ENCODE data around the gene DHX36.

DNA sequence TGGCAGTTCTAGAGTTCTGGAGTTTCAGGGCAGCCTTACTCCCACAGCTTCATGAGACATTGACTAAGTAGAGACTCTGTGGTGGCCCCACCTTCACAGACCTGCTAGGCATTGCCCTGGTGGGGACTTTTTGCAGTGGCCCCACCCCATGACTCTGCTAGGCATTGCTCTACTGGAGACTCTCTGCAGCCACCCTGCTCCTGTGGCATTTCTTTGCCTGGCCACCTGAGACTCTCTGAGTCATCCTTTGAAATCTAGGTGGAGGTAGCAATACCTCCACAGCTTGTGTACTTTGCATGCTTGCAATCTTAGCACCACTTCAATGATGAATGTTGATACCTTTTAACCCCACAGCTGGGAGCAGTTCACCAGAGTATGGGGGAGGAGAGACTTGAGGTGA, 40.6 kb upstream of the DHX36 start:
- TF ChIP-seq, protein P1, sequence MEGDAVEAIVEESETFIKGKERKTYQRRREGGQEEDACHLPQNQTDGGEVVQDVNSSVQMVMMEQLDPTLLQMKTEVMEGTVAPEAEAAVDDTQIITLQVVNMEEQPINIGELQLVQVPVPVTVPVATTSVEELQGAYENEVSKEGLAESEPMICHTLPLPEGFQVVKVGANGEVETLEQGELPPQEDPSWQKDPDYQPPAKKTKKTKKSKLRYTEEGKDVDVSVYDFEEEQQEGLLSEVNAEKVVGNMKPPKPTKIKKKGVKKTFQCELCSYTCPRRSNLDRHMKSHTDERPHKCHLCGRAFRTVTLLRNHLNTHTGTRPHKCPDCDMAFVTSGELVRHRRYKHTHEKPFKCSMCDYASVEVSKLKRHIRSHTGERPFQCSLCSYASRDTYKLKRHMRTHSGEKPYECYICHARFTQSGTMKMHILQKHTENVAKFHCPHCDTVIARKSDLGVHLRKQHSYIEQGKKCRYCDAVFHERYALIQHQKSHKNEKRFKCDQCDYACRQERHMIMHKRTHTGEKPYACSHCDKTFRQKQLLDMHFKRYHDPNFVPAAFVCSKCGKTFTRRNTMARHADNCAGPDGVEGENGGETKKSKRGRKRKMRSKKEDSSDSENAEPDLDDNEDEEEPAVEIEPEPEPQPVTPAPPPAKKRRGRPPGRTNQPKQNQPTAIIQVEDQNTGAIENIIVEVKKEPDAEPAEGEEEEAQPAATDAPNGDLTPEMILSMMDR (IDR thresholded peaks at IDR 0.05; ENCODE audit: low read depth, low read length), result no peak
- TF ChIP-seq, protein P2, sequence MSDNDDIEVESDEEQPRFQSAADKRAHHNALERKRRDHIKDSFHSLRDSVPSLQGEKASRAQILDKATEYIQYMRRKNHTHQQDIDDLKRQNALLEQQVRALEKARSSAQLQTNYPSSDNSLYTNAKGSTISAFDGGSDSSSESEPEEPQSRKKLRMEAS (IDR thresholded peaks at IDR 0.05; ENCODE audit: low read depth, low read length), result no peak

All from NB4 (cell line).